IMR-90 (cell line): ENCODE data around the gene TMPRSS3.

Experiments
- BHLHE40 ChIP-seq: fragments of 150-350 bp; IDR thresholded peaks from 2 replicates; pipeline ENCODE4 v1.6.1; 2016; ENCODE audit warnings: mild to moderate bottlenecking, low read depth, low read length
- CEBPB ChIP-seq: IDR thresholded peaks from 2 replicates; pipeline ENCODE4 v1.6.1; 2012; ENCODE audit warnings: low read depth, low read length, improper control_type of control experiment
- CTCF ChIP-seq: conservative IDR thresholded peaks from 2 replicates; pipeline ENCODE4 v1.5.1; 2012; ENCODE audit warnings: mild to moderate bottlenecking, low read depth, low read length, improper control_type of control experiment
- ELK1 ChIP-seq: fragments of 150-350 bp; IDR thresholded peaks from 2 replicates; pipeline ENCODE4 v1.6.1; 2016; ENCODE audit warnings: low read depth, mild to moderate bottlenecking, low read length, moderate library complexity, borderline replicate concordance
- FOS ChIP-seq: fragments of 150-350 bp; IDR thresholded peaks from 2 replicates; pipeline ENCODE4 v1.6.1; 2016; ENCODE audit warnings: low read depth, low read length
- MAFK ChIP-seq: IDR thresholded peaks from 2 replicates; pipeline ENCODE4 v1.6.1; 2012; ENCODE audit warnings: low read depth, low read length, improper control_type of control experiment
- MAZ ChIP-seq: IDR thresholded peaks from 2 replicates; pipeline ENCODE4 v1.6.1; 2012; ENCODE audit warnings: low read depth, mild to moderate bottlenecking, low read length, improper control_type of control experiment, moderate library complexity, borderline replicate concordance
- MXI1 ChIP-seq: IDR thresholded peaks from 2 replicates; pipeline ENCODE4 v1.6.1; 2012; ENCODE audit warnings: low read depth, mild to moderate bottlenecking, low read length, moderate library complexity, borderline replicate concordance
- POLR2A ChIP-seq: IDR thresholded peaks from 2 replicates; pipeline ENCODE4 v1.6.1; 2012; ENCODE audit warnings: mild to moderate bottlenecking, low read depth, low read length
- RAD21 ChIP-seq: IDR thresholded peaks from 2 replicates; pipeline ENCODE4 v1.6.1; 2012; ENCODE audit warnings: low read length, improper control_type of control experiment
- RCOR1 ChIP-seq: IDR thresholded peaks from 2 replicates; pipeline ENCODE4 v1.6.1; 2012; ENCODE audit warnings: mild to moderate bottlenecking, low read length, improper control_type of control experiment; ENCODE audit not compliant: insufficient replicate concordance
- SMC3 ChIP-seq: fragments of 150-350 bp; IDR thresholded peaks from 2 replicates; pipeline ENCODE4 v1.6.1; 2016; ENCODE audit warnings: low read depth, mild to moderate bottlenecking, antibody characterized with exemption, low read length, moderate library complexity
- USF2 ChIP-seq: fragments of 150-350 bp; IDR thresholded peaks from 2 replicates; pipeline ENCODE4 v1.6.1; 2017; ENCODE audit warnings: mild to moderate bottlenecking, antibody characterized with exemption, low read length, low read depth

GRCh38 chr21:42360317-42360716 lies 35.5 kb downstream of the TMPRSS3 start:
- TF ChIP-seq CTCF (no peak), POLR2A (no peak), SMC3 (no peak), MAFK (no peak), RAD21 (no peak), BHLHE40 (no peak), RCOR1 (no peak), MAZ (no peak), USF2 (no peak), MXI1 (no peak), FOS (no peak), ELK1 (no peak), CEBPB (no peak)
